GM18502 (cell line): Measurements from ENCODE around the gene TUBB4B.

ENCODE experiments used
- ATAC-seq: cut with Tn5 transposase; IDR thresholded peaks from one replicate; pipeline ENCODE4 v1.9.1; 2021; ENCODE audit warnings: mild to moderate bottlenecking; ENCODE audit not compliant: unreplicated experiment, poor library complexity

TUBB4B gene

GRCh38 chr9:137224830-137225694 lies 16.0 kb upstream of the TUBB4B start, which contains the start of gene CYSRT1:
CYSRT1 (plus strand) TSS chr9:137225174; CDS start chr9:137225622, 448 bp downstream.
- no peak for ATAC-seq

DNA sequence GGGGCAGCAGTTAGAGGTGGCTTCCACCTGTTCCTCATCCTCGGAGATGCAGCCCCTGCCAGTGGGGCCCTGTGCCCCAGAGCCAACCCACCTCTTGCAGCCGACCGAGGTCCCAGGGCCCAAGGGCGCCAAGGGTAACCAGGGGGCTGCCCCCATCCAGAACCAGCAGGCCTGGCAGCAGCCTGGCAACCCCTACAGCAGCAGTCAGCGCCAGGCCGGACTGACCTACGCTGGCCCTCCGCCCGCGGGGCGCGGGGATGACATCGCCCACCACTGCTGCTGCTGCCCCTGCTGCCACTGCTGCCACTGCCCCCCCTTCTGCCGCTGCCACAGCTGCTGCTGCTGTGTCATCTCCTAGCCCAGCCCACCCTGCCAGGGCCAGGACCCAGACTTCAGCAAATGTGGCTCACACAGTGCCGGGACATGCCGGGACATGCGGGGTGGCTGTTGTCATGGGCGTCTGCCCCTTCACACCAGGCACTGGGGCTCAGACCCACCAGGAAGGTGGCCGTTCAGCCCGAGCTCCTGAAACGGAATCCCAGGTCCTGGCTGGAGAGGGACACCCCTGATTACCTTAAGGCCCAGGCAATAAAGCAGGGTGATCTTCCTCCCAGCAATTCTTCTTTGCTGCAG lies 15.3 kb upstream of the TUBB4B start:
- no peak for ATAC-seq

GRCh38 chr9:137226338-137227053 lies 14.6 kb upstream of the TUBB4B start:
- ATAC-seq, result no peak

DNA sequence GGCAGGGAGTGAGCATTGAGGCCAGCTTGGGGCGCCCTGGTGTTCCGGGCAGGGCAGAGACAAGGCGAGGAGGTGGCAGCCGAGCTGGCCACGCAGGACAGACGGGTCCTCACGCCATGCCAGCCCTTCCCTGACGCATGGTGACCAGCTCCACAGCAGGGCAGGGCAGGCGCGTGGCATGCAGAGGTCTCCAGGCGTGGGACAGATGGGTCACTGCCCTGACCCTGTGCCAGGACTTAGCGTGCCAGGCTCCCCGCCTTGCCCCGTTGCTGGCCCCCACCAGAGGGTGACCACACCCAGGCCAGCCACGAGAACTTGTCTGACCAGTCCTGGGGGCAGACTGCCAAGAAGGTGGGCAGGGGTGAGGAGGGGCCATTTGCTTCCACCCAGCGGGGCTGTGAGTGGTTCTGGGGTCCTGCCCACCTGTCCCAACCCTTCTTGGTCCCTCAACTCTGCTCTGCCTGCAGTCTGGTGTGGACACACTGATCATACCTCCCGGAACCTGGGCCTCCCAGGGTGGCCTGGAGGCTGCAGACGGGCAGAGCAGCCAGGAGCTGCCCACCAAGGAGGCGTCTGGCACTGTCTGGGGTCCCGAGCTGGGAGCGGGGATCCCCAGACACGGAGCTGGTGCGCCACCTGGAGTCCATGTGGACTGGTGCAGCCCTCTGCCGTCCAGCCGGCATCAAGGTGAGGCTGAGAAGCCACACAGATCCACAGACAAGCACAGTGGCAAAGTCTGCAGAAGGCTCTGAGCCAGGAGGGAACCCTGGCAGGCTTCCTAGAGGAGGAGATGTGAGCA lies 13.8 kb upstream of the TUBB4B start, which contains the start of gene RNF224:
RNF224 (plus strand) TSS at position 449 of the 799 bp plus-strand sequence. CDS start 834 bp downstream, outside the sequence.
- no peak for ATAC-seq

GRCh38 chr9:137227853-137228505 lies 13.1 kb upstream of the TUBB4B start:
- ATAC-seq, result no peak

DNA sequence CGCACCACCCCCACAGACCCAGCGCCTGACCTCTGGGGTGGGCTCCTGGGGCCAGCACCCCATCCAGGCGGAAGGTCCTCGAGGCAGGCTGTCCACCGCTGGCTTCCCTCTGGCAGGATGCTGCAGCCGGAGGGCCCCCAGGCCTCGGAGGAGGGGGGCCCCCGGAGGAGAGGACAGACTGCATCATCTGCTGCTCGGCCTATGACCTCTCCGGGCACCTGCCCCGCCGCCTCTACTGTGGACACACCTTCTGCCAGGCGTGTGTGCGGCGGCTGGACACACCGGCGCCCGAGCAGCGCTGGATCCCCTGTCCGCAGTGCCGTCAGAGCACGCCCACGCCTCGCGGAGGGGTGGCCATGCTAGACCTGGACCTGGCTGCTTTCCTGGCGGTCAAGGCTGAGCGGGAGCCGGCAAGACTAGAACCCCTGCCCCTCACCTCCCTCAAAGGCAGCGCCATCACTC lies 12.6 kb upstream of the TUBB4B start:
- no peak for ATAC-seq

- no peak for ATAC-seq
Measured at GRCh38 chr9:137228968-137229896, 11.9 kb upstream of the TUBB4B start.

DNA sequence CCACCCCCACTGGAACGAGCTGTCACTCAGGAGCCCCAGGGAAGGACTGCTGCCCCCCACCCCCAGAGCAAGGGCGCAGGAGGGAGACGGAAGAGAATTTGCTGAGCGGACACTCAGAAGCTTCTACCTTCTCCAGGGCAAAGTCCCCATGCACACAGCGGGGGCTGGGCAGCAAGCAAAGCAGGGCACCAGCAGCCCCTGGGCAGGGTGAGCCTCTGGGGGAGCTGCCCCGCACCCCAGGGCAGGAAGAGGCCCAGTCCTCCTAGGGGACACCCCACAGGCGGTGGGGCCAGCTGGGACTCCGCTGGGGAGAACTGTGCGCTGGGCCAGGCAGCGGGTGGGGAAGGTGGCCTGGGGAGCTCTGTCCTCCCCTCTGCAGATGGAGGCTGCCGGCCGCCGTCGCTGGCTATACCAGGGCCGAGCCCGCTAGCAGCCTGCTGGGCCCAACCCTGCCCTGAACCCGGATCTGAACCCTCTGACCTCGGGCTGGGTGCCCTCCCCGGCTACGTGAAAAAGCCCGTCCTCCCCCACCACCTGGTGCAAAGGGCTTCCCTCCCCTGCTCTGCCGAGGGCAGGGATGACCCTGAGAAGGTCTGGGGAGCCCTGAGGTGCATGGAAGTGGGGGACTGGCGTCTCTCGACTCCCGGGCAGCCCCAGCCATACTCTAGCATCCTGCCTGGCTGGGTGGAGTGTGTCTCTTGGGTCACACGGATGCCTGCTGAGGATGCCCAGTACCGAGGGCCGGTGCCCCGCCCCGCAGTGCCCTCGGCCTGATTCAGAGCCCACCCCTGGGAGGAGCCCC lies 11.0 kb upstream of the TUBB4B start:
- no peak for ATAC-seq

DNA sequence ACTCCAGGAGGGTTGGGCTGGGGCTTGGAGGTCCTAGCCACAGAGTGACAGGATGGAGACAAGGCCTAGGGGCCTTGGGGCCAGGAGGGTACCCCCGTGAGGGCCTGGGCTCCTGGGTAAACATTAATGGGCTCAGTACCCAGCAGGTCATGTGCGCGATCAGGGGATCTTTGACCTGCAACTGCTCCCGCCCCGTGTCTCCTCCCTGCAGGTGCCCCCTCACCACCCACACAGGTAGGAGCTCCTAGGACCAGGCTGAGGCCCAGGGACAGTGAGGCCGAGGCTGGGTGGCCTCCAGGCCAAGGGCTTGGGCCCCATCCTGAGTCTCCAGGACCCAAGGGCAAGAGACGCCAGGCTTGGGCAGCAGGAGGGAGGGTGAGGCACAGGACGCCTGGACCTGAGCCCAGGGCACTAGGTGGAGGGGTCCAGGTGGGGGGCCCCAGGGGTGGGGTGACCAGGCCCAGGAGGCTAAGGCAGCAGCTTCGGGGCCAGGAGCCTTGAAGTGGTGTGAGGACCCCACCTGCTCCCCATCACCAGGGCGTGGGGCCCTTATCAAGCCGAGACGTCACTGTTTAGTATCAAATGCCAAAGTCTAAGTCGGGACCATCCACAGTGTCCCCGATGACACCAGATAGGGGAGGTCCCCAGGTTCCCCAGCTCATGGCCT lies 10.2 kb upstream of the TUBB4B start, which contains the start of gene SLC34A3:
SLC34A3 (plus strand) TSS at position 197 of the 667 bp plus-strand sequence. CDS start 802 bp downstream, outside the sequence.
- no peak for ATAC-seq

DNA sequence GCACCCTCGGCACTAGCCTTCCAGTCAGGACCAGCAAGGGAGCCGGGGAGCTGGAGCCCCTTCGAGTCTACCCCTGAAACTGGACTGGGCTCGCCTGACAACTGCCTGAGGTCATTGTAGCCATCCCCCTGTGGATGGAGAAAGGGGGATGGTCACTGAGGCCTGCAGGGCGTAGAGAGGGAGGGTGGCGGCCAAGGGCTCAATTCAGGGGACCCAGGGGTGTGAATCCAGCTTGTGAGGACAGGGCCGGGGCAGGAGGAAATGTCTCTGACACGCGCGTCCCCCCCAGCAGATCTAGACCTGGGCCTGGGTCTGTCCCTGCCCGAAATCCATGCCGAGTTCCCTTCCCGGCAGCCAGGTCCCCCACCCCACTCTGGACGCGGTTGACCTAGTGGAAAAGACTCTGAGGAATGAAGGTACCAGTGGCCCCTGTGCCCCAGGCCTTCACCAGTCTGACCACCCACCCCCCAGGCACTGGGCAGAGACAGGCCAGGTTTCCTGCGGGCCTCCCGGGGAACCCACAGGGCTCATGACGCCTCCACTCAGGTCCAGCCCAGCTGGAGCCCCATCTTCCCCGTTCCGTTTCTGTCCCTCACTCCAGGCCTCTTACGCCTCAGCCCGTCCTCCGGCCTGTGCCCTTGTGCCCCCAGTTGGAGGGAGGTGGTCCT lies 9.6 kb upstream of the TUBB4B start:
- ATAC-seq, result no peak

DNA sequence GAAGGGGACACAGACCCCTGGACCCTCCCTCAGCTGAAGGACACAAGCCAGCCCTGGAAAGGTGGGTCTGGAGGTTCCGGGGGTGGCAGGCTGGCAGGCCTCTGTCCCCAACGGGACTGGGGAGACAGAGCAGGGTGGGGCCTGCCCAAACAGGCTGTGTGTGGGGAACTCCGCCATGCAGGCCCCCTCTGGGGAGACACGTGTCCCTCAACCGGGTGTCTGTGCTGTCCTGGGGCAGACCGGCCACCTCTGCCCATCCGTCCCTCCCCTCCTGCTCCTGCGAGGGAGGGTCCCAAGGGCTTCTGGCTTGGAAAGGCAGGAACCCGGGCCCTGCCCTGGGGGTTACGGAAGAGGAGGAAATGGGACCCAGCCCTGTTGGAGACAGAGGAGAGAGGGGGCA lies 9.0 kb upstream of the TUBB4B start:
- ATAC-seq, result no peak

- ATAC-seq, result no peak
Measured at GRCh38 chr9:137232510-137232909, 8.6 kb upstream of the TUBB4B start.

DNA sequence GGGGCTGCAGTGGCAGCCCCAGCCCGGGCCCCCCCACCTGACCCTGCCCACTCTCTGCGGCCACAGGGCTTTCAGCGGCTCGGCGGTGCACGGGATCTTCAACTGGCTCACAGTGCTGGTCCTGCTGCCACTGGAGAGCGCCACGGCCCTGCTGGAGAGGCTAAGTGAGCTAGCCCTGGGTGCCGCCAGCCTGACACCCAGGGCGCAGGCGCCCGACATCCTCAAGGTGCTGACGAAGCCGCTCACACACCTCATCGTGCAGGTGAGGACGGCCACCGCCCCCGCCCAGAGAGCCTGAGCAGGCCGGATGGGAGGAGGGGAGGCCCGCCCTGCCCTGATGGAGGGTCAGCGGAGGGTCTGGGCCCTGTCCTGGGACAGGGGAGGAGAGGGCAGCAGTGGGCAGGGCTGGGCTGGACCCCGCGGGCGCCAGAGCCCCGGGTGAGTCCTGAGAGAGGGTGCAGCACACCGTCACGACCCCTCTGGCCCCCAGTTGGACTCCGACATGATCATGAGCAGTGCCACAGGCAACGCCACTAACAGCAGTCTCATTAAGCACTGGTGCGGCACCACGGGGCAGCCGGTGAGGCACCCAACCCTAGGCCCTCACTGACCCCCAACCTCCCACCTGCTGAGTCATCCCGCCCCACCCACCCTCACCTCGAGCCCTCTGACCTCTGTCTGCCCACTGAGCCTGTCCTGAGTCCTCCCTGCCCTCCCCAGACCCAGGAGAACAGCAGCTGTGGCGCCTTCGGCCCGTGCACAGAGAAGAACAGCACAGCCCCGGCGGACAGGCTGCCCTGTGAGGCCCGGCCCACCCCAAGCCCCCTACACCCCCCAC lies 7.7 kb upstream of the TUBB4B start:
- no peak for ATAC-seq

GRCh38 chr9:137234055-137234697 lies 6.9 kb upstream of the TUBB4B start:
- ATAC-seq, result no peak

DNA sequence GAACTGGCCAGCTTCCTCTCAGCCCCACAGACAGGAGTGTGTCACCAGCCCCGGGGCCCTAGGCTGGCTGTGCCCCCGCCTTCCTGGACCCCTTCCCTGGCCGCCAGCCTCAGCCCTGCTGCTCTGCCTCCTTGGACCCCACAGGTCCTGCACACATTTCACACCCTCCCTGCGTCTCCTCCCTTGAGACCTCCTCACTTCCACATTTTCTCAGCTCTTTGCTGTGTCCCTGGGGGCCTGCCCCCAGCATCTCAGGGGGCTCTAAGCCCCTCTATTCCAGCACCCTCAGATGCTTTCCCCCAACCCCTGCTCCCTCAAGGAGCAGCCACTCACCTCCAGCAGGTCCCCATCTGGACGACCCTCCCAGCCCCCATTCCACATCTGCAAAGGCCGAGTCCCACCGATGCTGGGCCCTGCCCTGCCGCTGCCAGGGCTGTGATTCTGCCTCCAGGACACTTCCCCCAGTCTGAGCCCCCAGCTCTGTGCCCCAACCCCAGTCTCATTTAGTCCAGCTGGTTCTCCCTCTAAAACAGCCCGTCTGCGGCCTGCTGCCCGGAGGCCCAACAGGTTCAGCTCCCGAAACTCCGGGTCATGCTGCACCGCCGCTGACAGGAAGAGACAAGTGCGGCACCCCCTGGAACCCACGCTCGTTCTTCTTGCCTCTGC lies 6.2 kb upstream of the TUBB4B start:
- ATAC-seq, result no peak
